HCT116 (cell line): ENCODE results near the gene NANOS2.

Experiments
- CBX3 ChIP-seq: IDR thresholded peaks from 2 replicates; pipeline ENCODE4 v1.6.1; 2012; ENCODE audit warnings: low read depth
- POLR2A ChIP-seq: IDR thresholded peaks from 2 replicates; pipeline ENCODE4 v1.7.0; 2011; ENCODE audit warnings: borderline replicate concordance; ENCODE audit not compliant: insufficient read depth, insufficient read length; ENCODE audit errors: extremely low read depth
- POLR2AphosphoS5 ChIP-seq: IDR thresholded peaks from 2 replicates; pipeline ENCODE4 v1.6.1; 2011; ENCODE audit warnings: mild to moderate bottlenecking, low read depth, low read length, moderate library complexity
- RAD21 ChIP-seq: IDR thresholded peaks from 2 replicates; pipeline ENCODE4 v1.6.1; 2012; ENCODE audit warnings: low read depth, mild to moderate bottlenecking
- SRF ChIP-seq: IDR thresholded peaks from 2 replicates; pipeline ENCODE4 v1.6.1; 2012; ENCODE audit warnings: low read depth
- TF ChIP-seq, protein P1 (sequence below), 3 experiments: fragments of 200-600 bp in 1 of 3; sonication (generic) in 1 of 3; IDR thresholded peaks in 2 of 3; conservative IDR thresholded peaks in 1 of 3; 2 replicates each; pipeline ENCODE4 v1.5.1; 2012 to 2017; ENCODE audit warnings: low read depth in 2 of 3, low read length in 2 of 3, antibody characterized with exemption in 1 of 3, borderline replicate concordance in 1 of 3, control low read depth in 1 of 3, mild to moderate bottlenecking in 1 of 3, mixed read lengths in 1 of 3, mixed run types in 1 of 3, moderate library complexity in 1 of 3; ENCODE audit not compliant: insufficient read depth in 1 of 3
- TF ChIP-seq, protein P2 (sequence below): IDR thresholded peaks from 2 replicates; pipeline ENCODE4 v1.6.1; 2012; ENCODE audit warnings: low read depth

DNA sequence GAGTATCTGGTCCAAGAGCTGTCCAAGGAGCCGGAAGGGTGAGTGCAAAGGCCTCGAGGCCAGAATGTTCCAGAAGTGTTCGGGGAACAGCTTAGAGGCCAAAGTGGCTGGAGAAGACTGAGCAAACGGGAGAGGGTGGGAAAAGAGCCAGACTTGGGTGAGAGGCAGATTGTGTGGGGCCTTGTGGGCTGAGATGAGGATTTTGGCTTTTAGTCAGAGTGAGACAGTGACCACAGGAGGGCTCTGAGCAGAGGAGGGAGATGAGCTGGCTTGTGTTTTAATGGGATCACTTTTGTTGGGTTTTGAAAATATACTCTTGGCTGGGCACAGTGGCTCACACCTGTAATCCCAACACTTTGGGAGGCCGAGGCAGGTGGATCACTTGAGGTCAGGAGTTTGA, 5.6 kb downstream of the NANOS2 start:
- TF ChIP-seq, protein P1, sequence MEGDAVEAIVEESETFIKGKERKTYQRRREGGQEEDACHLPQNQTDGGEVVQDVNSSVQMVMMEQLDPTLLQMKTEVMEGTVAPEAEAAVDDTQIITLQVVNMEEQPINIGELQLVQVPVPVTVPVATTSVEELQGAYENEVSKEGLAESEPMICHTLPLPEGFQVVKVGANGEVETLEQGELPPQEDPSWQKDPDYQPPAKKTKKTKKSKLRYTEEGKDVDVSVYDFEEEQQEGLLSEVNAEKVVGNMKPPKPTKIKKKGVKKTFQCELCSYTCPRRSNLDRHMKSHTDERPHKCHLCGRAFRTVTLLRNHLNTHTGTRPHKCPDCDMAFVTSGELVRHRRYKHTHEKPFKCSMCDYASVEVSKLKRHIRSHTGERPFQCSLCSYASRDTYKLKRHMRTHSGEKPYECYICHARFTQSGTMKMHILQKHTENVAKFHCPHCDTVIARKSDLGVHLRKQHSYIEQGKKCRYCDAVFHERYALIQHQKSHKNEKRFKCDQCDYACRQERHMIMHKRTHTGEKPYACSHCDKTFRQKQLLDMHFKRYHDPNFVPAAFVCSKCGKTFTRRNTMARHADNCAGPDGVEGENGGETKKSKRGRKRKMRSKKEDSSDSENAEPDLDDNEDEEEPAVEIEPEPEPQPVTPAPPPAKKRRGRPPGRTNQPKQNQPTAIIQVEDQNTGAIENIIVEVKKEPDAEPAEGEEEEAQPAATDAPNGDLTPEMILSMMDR (IDR thresholded peaks at IDR 0.05 in 2 of 3, conservative IDR thresholded peaks at IDR 0.05 in 1 of 3; ENCODE audit: borderline replicate concordance in 1 of 3, insufficient read depth in 1 of 3, low read depth in 2 of 3, low read length in 2 of 3) = no peak
- TF ChIP-seq POLR2A = no peak
- TF ChIP-seq POLR2AphosphoS5 = no peak
- no peak for TF ChIP-seq RAD21
- TF ChIP-seq CBX3 = no peak
- TF ChIP-seq, protein P2, sequence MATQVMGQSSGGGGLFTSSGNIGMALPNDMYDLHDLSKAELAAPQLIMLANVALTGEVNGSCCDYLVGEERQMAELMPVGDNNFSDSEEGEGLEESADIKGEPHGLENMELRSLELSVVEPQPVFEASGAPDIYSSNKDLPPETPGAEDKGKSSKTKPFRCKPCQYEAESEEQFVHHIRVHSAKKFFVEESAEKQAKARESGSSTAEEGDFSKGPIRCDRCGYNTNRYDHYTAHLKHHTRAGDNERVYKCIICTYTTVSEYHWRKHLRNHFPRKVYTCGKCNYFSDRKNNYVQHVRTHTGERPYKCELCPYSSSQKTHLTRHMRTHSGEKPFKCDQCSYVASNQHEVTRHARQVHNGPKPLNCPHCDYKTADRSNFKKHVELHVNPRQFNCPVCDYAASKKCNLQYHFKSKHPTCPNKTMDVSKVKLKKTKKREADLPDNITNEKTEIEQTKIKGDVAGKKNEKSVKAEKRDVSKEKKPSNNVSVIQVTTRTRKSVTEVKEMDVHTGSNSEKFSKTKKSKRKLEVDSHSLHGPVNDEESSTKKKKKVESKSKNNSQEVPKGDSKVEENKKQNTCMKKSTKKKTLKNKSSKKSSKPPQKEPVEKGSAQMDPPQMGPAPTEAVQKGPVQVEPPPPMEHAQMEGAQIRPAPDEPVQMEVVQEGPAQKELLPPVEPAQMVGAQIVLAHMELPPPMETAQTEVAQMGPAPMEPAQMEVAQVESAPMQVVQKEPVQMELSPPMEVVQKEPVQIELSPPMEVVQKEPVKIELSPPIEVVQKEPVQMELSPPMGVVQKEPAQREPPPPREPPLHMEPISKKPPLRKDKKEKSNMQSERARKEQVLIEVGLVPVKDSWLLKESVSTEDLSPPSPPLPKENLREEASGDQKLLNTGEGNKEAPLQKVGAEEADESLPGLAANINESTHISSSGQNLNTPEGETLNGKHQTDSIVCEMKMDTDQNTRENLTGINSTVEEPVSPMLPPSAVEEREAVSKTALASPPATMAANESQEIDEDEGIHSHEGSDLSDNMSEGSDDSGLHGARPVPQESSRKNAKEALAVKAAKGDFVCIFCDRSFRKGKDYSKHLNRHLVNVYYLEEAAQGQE = no peak
- TF ChIP-seq SRF = no peak
